ENCODE measurements around the gene DMPK. TPM values are rescaled to one million over a fixed set of nuclear protein-coding genes. Genes with fewer than 3 reads are reported as not detected.

The DMPK gene
- polyA plus RNA-seq, 1 of the 3 experiments (the other 2 are of a cell fraction) = 92.2 TPM

GRCh38 chr19:45792470-45793177, 10.3 kb upstream of the DMPK start, which contains the start of gene DMWD (continued):
- peak; percentile 12 for TF ChIP-seq CHD2 (IDR thresholded peaks at IDR 0.05; ENCODE audit: low read length, partially characterized antibody)
- peak; percentile 84 for TF ChIP-seq YY1 (IDR thresholded peaks at IDR 0.05; ENCODE audit: low read depth)

GRCh38 chr19:45791744-45792469, 9.6 kb upstream of the DMPK start:
- no peaks in the 10 kb centered on the region for H3F3A ChIP-seq (replicated peaks; ENCODE audit: insufficient read depth)
- H3K4me3 ChIP-seq (ENCODE audit: low read depth in 2 of 2, low read length in 1 of 2) = peak overlapping the region; percentile 68 to 74
- POLR2A ChIA-PET = no interaction called here
- CTCF ChIA-PET = interaction anchor here (1.3 to 3.9 kb wide), 4 partner anchors 22 to 91 kb away, joined by 3 to 33 read pairs (median 6); partner anchors contain the start of gene SIX5
- H3K9me2 ChIP-seq = no peaks in the 10 kb centered on the region
- H3K9ac ChIP-seq = peak overlapping the region; percentile 77
- H3K36me3 ChIP-seq (replicated peaks in 1 of 2; ENCODE audit: control insufficient read depth in 1 of 2, insufficient read depth in 2 of 2, low read length in 1 of 2) = peaks cover 19 to 27% of the 10 kb centered on the region in 2 experiments
- peaks cover 54% of the 10 kb centered on the region for H3K79me2 ChIP-seq (ENCODE audit: insufficient read depth)
- H3K4me1 ChIP-seq (ENCODE audit: control insufficient read depth in 1 of 2, insufficient read depth in 2 of 2, low read depth in 1 of 2, low read length in 1 of 2) = peaks cover 0 to 18% of the 10 kb centered on the region in 2 experiments; a peak in 1 of 4 replicates
- DNase-seq = no peak
- no peaks in the 10 kb centered on the region for H3K27me3 ChIP-seq (ENCODE audit: insufficient read depth)
- WGBS (ENCODE audit: low lambda C conversion rate) = 14% methylated on average over 15 of the region's 31 CpGs
- H3K4me2 ChIP-seq = peak overlapping the region; percentile 73
- no peak overlapping the region for H2AFZ ChIP-seq (ENCODE audit: low read depth)
- TF ChIP-seq SMC3 (IDR thresholded peaks at IDR 0.05; ENCODE audit: low read depth, low read length) (no peak), MEF2A (IDR thresholded peaks at IDR 0.05; ENCODE audit: borderline replicate concordance, low read depth) (no peak), CHD2 (IDR thresholded peaks at IDR 0.05; ENCODE audit: low read length, partially characterized antibody) (no peak), TAF1 (IDR thresholded peaks at IDR 0.05; ENCODE audit: borderline replicate concordance, low read depth, low read length) (no peak), EP300 (IDR thresholded peaks at IDR 0.05; ENCODE audit: borderline replicate concordance in 1 of 2, low read depth in 1 of 2, low read length in 1 of 2) (no peak), RFX5 (IDR thresholded peaks at IDR 0.05; ENCODE audit: low read length) (no peak), MXI1 (IDR thresholded peaks at IDR 0.05; ENCODE audit: low read depth, low read length) (no peak), GABPA (IDR thresholded peaks at IDR 0.05; ENCODE audit: low read depth) (no peak), FOXM1 (IDR thresholded peaks at IDR 0.05; ENCODE audit: low read depth) (no peak), YY1 (IDR thresholded peaks at IDR 0.05; ENCODE audit: low read depth) (no peak)
- H3K27ac ChIP-seq (ENCODE audit: low read depth in 2 of 2, low read length in 1 of 2) = peak overlapping the region; percentile 42 to 76; a peak in 2 of 4 replicates
- no peaks in the 10 kb centered on the region for H3K9me3 ChIP-seq
- H4K20me1 ChIP-seq (ENCODE audit: insufficient read depth) = no peaks in the 10 kb centered on the region

- Histone ChIP-seq H3K9me2 (no peaks in the 10 kb centered on the region), H3K79me2 (ENCODE audit: insufficient read depth) (peaks cover 60% of the 10 kb centered on the region), H2AFZ (ENCODE audit: low read depth) (no peak overlapping the region), H3K4me1 (ENCODE audit: control insufficient read depth in 1 of 2, insufficient read depth in 2 of 2, low read depth in 1 of 2, low read length in 1 of 2) (peaks cover 0 to 18% of the 10 kb centered on the region in 2 experiments; a peak in 1 of 4 replicates), H3K36me3 (replicated peaks in 1 of 2; ENCODE audit: control insufficient read depth in 1 of 2, insufficient read depth in 2 of 2, low read length in 1 of 2) (peaks cover 27 to 28% of the 10 kb centered on the region in 2 experiments), H3K27me3 (ENCODE audit: insufficient read depth) (no peaks in the 10 kb centered on the region), H3F3A (replicated peaks; ENCODE audit: insufficient read depth) (no peaks in the 10 kb centered on the region), H3K4me3 (ENCODE audit: low read depth in 2 of 2, low read length in 1 of 2) (peak overlapping the region; percentile 68 to 74; a peak in 3 of 4 replicates), H3K9ac (peak overlapping the region; percentile 77; the same call in 1 of the 2 replicates), H3K9me3 (no peaks in the 10 kb centered on the region), H4K20me1 (ENCODE audit: insufficient read depth) (no peaks in the 10 kb centered on the region), H3K27ac (ENCODE audit: low read depth in 2 of 2, low read length in 1 of 2) (no peak overlapping the region), H3K4me2 (peak overlapping the region; percentile 73)
- ChIA-PET POLR2A (no interaction called here), CTCF (interaction anchor here (0.6 to 3.9 kb wide), 5 partner anchors 8 to 108 kb away, joined by 3 to 33 read pairs (median 3); partner anchors contain the start of gene SIX5)
- WGBS (ENCODE audit: low lambda C conversion rate) = 94% methylated on average over 8 of the region's 8 CpGs
- no peak for DNase-seq
- TF ChIP-seq POLR2AphosphoS5 (IDR thresholded peaks at IDR 0.05; ENCODE audit: low read depth, low read length) (no peak), RCOR1 (IDR thresholded peaks at IDR 0.05; ENCODE audit: low read length) (no peak), USF2 (IDR thresholded peaks at IDR 0.05; ENCODE audit: borderline replicate concordance, low read depth, low read length) (no peak), ZBTB33 (IDR thresholded peaks at IDR 0.05; ENCODE audit: borderline replicate concordance, low read depth) (no peak), RAD21 (IDR thresholded peaks at IDR 0.05; ENCODE audit: low read length) (no peak), PBX3 (IDR thresholded peaks at IDR 0.05) (no peak), CHD2 (IDR thresholded peaks at IDR 0.05; ENCODE audit: low read length, partially characterized antibody) (no peak), EP300 (IDR thresholded peaks at IDR 0.05; ENCODE audit: borderline replicate concordance in 1 of 2, low read depth in 1 of 2, low read length in 1 of 2) (no peak), TAF1 (IDR thresholded peaks at IDR 0.05; ENCODE audit: borderline replicate concordance, low read depth, low read length) (no peak), SIN3A (IDR thresholded peaks at IDR 0.05; ENCODE audit: borderline replicate concordance, low read depth, low read length) (no peak), TEAD4 (IDR thresholded peaks at IDR 0.05; ENCODE audit: borderline replicate concordance, insufficient read depth) (no peak), TCF12 (IDR thresholded peaks at IDR 0.05) (no peak)
These were observed 8.7 kb upstream of the DMPK start for GRCh38 chr19:45790942-45791341.
